ENCODE results near the gene DSC1.

DSC1 gene

DNA sequence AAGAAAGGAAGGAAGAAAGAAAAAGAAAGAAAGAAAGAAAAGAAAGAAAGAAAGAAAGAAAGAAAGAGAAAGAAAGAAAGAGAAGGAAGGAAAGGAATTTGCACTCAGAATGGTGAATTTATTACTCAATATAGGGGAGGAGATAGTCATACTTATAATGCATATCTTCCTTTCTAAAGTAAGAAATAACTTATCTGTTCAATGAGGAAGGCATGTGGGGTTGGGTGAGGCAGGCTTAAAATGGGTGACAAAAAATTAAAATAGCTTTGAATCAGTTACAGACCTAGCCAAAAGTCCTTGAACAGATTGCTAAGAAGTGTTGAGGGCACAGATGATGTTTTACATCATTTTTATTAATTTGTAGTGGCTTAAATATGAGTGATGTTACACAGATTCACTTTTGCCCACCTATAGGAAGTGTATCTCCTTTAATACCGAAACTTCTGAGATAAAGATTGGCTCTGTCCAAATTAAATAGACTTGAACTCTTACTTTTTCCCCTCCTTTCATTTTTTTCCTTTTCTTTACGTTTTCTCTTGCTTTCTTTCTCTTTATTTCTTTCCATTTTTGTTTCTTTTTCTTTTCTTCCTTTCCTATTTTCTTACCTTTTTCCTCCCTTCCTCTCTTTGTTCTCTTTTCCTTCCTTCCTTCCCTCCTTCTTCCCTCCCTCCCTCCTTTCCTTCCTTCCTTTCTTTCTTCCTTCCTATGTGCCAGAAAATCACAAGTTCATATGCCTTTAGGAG, 45.6 kb downstream of the DSC1 start:
- no peak for TF ChIP-seq TAF1 (IDR thresholded peaks at IDR 0.05; ENCODE audit: borderline replicate concordance, insufficient read depth, low read length)

DNA sequence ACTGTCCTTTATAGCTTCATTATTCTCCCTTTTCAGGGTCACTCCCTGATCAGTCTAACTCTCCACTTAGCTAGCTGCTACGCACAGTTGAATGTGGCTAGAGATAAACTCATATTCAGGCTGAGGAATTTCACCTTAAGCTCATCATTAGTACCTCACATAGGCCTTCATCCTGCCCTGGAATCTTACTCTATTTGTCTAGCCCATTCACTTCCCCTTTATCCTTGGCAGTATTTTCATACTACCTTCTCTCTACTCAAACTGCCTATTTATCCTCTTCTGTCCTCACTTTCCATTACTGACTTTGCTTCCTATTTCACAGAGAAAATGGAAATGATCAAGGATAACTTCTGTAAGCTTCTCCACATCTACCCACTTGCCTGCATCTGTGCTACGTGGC, 49.9 kb downstream of the DSC1 start:
- no peak for TF ChIP-seq SIN3A (IDR thresholded peaks at IDR 0.05; ENCODE audit: borderline replicate concordance, insufficient read depth, low read length)
- TF ChIP-seq, protein P1, sequence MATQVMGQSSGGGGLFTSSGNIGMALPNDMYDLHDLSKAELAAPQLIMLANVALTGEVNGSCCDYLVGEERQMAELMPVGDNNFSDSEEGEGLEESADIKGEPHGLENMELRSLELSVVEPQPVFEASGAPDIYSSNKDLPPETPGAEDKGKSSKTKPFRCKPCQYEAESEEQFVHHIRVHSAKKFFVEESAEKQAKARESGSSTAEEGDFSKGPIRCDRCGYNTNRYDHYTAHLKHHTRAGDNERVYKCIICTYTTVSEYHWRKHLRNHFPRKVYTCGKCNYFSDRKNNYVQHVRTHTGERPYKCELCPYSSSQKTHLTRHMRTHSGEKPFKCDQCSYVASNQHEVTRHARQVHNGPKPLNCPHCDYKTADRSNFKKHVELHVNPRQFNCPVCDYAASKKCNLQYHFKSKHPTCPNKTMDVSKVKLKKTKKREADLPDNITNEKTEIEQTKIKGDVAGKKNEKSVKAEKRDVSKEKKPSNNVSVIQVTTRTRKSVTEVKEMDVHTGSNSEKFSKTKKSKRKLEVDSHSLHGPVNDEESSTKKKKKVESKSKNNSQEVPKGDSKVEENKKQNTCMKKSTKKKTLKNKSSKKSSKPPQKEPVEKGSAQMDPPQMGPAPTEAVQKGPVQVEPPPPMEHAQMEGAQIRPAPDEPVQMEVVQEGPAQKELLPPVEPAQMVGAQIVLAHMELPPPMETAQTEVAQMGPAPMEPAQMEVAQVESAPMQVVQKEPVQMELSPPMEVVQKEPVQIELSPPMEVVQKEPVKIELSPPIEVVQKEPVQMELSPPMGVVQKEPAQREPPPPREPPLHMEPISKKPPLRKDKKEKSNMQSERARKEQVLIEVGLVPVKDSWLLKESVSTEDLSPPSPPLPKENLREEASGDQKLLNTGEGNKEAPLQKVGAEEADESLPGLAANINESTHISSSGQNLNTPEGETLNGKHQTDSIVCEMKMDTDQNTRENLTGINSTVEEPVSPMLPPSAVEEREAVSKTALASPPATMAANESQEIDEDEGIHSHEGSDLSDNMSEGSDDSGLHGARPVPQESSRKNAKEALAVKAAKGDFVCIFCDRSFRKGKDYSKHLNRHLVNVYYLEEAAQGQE (IDR thresholded peaks at IDR 0.05; ENCODE audit: insufficient read depth in 1 of 2, low read depth in 2 of 2, low read length in 2 of 2), result no peak
- no peak for TF ChIP-seq TAF1 (IDR thresholded peaks at IDR 0.05; ENCODE audit: borderline replicate concordance, insufficient read depth, low read length)
- TF ChIP-seq POLR2AphosphoS5 (IDR thresholded peaks at IDR 0.05; ENCODE audit: low read depth, low read length), result no peak
- no peak for TF ChIP-seq FOXP2 (optimal IDR thresholded peaks at IDR 0.05; ENCODE audit: borderline replicate concordance, extremely low read depth, extremely low read length, insufficient read depth)

DNA sequence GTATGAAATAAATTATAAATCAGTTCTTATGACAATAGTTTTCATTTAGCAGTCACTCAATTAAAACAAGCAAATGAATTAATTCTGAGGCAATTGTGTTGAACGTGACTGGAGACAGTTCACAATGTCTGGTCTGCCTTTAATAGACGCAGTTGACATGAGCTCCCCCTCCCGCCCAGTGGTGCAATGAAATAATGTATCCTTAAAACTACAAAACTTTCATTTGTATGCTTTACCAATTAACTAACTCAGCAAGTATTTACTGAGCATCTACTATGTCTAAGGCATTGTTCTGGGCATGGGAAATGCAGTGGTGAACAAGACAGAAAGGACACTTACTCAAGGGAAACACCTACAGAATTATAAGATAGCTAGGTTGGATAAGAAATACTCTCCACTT, 56.9 kb downstream of the DSC1 start:
- TF ChIP-seq, protein P1 (IDR thresholded peaks at IDR 0.05; ENCODE audit: insufficient read depth in 1 of 2, low read depth in 2 of 2, low read length in 2 of 2), result no peak
- no peak for TF ChIP-seq TAF1 (IDR thresholded peaks at IDR 0.05; ENCODE audit: borderline replicate concordance, insufficient read depth, low read length)
- TF ChIP-seq POLR2AphosphoS5 (IDR thresholded peaks at IDR 0.05; ENCODE audit: low read depth, low read length), result no peak
- TF ChIP-seq SIN3A (IDR thresholded peaks at IDR 0.05; ENCODE audit: borderline replicate concordance, insufficient read depth, low read length), result no peak
- TF ChIP-seq FOXP2 (optimal IDR thresholded peaks at IDR 0.05; ENCODE audit: borderline replicate concordance, extremely low read depth, extremely low read length, insufficient read depth), result no peak

DNA sequence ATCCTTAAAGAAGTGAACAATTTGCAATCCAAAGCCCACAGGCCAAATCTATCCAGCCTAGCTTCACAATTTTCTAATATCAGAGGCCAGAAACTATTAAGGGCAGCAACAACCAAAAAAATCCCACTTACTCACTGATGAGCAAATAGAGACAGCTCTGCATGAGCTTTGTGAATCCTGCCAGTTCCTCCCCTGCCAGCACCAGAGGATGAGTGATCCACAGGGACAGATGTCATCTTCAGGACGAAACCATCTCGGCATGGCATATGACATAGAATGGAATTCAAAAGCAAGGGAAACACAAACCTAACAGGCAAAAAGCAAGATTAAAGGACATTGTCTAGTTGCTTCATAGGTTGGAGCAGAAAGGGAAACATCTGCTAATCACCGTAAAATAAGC, 58.2 kb downstream of the DSC1 start:
- no peak for TF ChIP-seq POLR2AphosphoS5 (IDR thresholded peaks at IDR 0.05; ENCODE audit: low read depth, low read length)
- TF ChIP-seq FOXP2 (optimal IDR thresholded peaks at IDR 0.05; ENCODE audit: borderline replicate concordance, extremely low read depth, extremely low read length, insufficient read depth), result no peak
- TF ChIP-seq TAF1 (IDR thresholded peaks at IDR 0.05; ENCODE audit: borderline replicate concordance, insufficient read depth, low read length), result no peak
- TF ChIP-seq SIN3A (IDR thresholded peaks at IDR 0.05; ENCODE audit: borderline replicate concordance, insufficient read depth, low read length), result no peak
- TF ChIP-seq, protein P1 (IDR thresholded peaks at IDR 0.05; ENCODE audit: insufficient read depth in 1 of 2, low read depth in 2 of 2, low read length in 2 of 2), result no peak

DNA sequence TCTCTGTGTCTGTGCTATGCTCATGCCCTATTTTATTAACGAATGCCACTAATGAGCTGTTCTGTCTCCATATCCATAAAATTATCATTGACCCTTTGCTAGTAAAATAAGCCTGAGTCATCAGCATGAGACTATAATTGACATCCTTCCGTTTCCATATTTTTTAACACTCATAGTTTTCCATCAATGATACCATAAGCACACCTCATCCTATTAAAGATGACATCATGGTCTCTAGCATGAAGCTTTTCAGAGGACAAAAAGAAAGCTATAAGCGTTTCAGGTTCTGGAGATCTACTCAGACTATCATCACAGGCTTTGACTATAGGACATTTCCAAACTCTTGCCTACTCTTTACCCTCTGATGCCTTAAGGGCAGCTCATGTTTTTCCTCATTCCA, 59.2 kb downstream of the DSC1 start:
- TF ChIP-seq POLR2AphosphoS5 (IDR thresholded peaks at IDR 0.05; ENCODE audit: low read depth, low read length) (no peak), TAF1 (IDR thresholded peaks at IDR 0.05; ENCODE audit: borderline replicate concordance, insufficient read depth, low read length) (no peak), FOXP2 (optimal IDR thresholded peaks at IDR 0.05; ENCODE audit: borderline replicate concordance, extremely low read depth, extremely low read length, insufficient read depth) (no peak), SIN3A (IDR thresholded peaks at IDR 0.05; ENCODE audit: borderline replicate concordance, insufficient read depth, low read length) (no peak)
- TF ChIP-seq, protein P1 (IDR thresholded peaks at IDR 0.05; ENCODE audit: insufficient read depth in 1 of 2, low read depth in 2 of 2, low read length in 2 of 2), result no peak

Data from PFSK-1 (cell line).